Measurements from ENCODE around the gene ARHGAP24.

ARHGAP24 gene

DNA sequence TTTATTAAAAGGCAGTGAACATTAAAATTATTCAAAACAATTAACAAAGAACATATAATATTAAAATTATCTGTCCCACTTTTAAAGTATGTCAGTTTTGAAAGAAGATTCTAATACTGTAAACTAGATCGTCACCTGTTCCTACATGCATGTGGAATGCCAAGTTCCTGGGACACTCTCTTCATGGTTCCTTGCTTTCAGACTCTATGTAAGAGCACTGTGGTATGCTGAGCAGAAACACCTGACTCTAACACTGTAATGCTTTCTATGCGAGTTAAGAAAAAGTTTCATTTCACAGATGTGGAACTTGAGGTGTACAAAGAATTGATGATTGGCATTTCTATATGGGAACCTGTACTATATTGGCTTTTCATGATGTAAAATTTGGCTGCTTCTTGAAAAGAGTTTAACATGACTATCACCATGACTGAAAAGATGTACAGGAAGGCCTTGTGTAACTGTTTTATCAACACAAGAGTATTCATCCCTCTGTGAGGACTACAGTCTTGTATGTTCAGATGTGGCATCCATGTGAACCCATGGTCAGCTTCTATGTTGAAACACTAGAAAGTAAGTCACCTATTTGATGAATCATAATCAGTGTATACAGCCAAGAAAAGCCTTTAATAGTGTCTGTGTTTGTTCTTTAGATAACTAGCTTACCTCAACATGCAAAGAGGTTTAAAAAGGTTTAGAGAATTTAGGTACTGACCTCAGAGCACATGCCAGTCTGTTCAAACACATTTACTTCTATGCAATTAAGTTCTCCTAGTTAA lies 354.5 kb downstream of the ARHGAP24 start:
- Histone ChIP-seq H3K27ac (ENCODE audit: low read depth, low read length) (no peak overlapping the region), H3K23ac (ENCODE audit: low read length) (no peak overlapping the region), H2AK5ac (ENCODE audit: low read length) (no peak overlapping the region), H3K4ac (ENCODE audit: low read depth, low read length) (no peak overlapping the region), H3K79me1 (ENCODE audit: low read length) (no peaks in the 10 kb centered on the region), H3K56ac (ENCODE audit: low read length) (no peak overlapping the region), H3K4me3 (ENCODE audit: low read length) (no peak overlapping the region), H3K27me3 (ENCODE audit: insufficient read depth, low read length, poor library complexity) (no peaks in the 10 kb centered on the region), H2BK5ac (ENCODE audit: low read length) (no peak overlapping the region), H3K79me2 (ENCODE audit: control insufficient read depth, insufficient read depth, low read length) (no peaks in the 10 kb centered on the region), H3K18ac (ENCODE audit: low read length) (no peak overlapping the region), H2BK15ac (replicated peaks; ENCODE audit: low read depth) (no peak overlapping the region), H2BK120ac (ENCODE audit: low read depth, low read length) (no peak overlapping the region), H3K36me3 (ENCODE audit: control insufficient read depth, insufficient read depth, low read length) (no peaks in the 10 kb centered on the region), H3K4me1 (ENCODE audit: control insufficient read depth, low read depth, low read length) (peaks cover 8% of the 10 kb centered on the region), H4K8ac (ENCODE audit: low read depth, low read length) (no peak overlapping the region), H4K5ac (ENCODE audit: low read length) (no peak overlapping the region), H3K4me2 (ENCODE audit: low read length) (no peak overlapping the region), H3K9ac (ENCODE audit: low read length) (no peak overlapping the region)
- DNase-seq: no peak
- WGBS (ENCODE audit: extremely low coverage, insufficient coverage, low lambda C conversion rate): no CpG with 5 or more reads among the region's 2 CpGs

DNA sequence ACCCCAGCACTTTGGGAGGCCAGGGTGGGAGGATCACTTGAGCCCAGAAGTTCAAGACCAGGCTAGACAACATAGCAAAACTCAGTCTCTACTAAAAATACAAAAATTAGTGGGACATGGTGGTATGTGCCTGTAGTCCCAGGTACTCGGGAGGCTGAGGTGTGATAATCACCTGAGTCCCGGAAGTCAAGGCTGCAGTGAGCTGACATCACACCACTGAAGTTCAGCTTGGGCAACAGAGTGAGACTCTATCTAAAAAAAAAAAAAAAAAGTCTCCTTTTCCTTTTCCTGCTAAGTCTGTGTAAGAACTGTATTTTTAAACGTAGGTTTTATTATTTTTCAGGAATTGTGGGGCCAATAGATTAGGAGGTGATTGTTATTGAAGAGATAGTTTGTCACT lies 356.7 kb downstream of the ARHGAP24 start:
- Histone ChIP-seq H3K79me1 (ENCODE audit: low read length) (no peaks in the 10 kb centered on the region), H3K36me3 (ENCODE audit: control insufficient read depth, insufficient read depth, low read length) (no peaks in the 10 kb centered on the region), H3K4me3 (ENCODE audit: low read length) (no peak overlapping the region), H4K8ac (ENCODE audit: low read depth, low read length) (no peak overlapping the region), H3K56ac (ENCODE audit: low read length) (no peak overlapping the region), H2BK15ac (replicated peaks; ENCODE audit: low read depth) (no peak overlapping the region), H3K79me2 (ENCODE audit: control insufficient read depth, insufficient read depth, low read length) (no peaks in the 10 kb centered on the region), H3K27ac (ENCODE audit: low read depth, low read length) (no peak overlapping the region), H3K9ac (ENCODE audit: low read length) (no peak overlapping the region), H2BK5ac (ENCODE audit: low read length) (no peak overlapping the region), H3K4me1 (ENCODE audit: control insufficient read depth, low read depth, low read length) (peaks cover 2% of the 10 kb centered on the region), H2BK120ac (ENCODE audit: low read depth, low read length) (no peak overlapping the region), H3K18ac (ENCODE audit: low read length) (no peak overlapping the region), H3K4me2 (ENCODE audit: low read length) (no peak overlapping the region), H4K5ac (ENCODE audit: low read length) (no peak overlapping the region), H3K4ac (ENCODE audit: low read depth, low read length) (no peak overlapping the region), H3K23ac (ENCODE audit: low read length) (no peak overlapping the region), H2AK5ac (ENCODE audit: low read length) (no peak overlapping the region), H3K27me3 (ENCODE audit: insufficient read depth, low read length, poor library complexity) (no peaks in the 10 kb centered on the region)
- 100% methylated on average over 1 of the region's 3 CpGs for WGBS (ENCODE audit: extremely low coverage, insufficient coverage, low lambda C conversion rate)
- no peak for DNase-seq

DNA sequence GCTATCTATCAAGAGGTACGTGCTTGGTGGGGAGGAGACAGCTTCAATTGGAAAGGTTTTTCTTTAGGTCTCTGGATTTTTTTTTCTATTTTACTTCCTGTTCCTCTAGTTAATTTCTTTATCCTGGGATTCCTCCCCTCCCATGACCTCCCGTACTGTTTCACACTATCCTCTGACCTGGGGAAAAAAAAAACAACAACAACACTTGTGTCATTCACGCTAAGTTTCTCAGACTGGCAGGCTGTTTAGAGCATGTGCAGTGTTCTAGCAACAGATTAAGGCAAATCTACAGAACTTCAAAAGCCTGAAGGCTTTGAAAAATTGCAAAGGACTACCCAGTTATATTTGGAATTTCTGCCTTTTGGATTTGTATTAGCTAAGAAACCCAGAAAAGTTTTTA lies 358.4 kb downstream of the ARHGAP24 start:
- no peak overlapping the region for H4K8ac ChIP-seq (ENCODE audit: low read depth, low read length)
- H4K5ac ChIP-seq (ENCODE audit: low read length): no peak overlapping the region
- no peak overlapping the region for H3K27ac ChIP-seq (ENCODE audit: low read depth, low read length)
- H2BK15ac ChIP-seq (replicated peaks; ENCODE audit: low read depth): no peak overlapping the region
- no peak overlapping the region for H3K18ac ChIP-seq (ENCODE audit: low read length)
- H2BK120ac ChIP-seq (ENCODE audit: low read depth, low read length): no peak overlapping the region
- H3K79me2 ChIP-seq (ENCODE audit: control insufficient read depth, insufficient read depth, low read length): no peaks in the 10 kb centered on the region
- H3K4ac ChIP-seq (ENCODE audit: low read depth, low read length): no peak overlapping the region
- no peak overlapping the region for H3K9ac ChIP-seq (ENCODE audit: low read length)
- peaks cover 2% of the 10 kb centered on the region for H3K4me1 ChIP-seq (ENCODE audit: control insufficient read depth, low read depth, low read length)
- no peaks in the 10 kb centered on the region for H3K36me3 ChIP-seq (ENCODE audit: control insufficient read depth, insufficient read depth, low read length)
- no peak overlapping the region for H3K4me3 ChIP-seq (ENCODE audit: low read length)
- peak; percentile 16 for DNase-seq
- H3K23ac ChIP-seq (ENCODE audit: low read length): no peak overlapping the region
- H2AK5ac ChIP-seq (ENCODE audit: low read length): no peak overlapping the region
- H3K4me2 ChIP-seq (ENCODE audit: low read length): no peak overlapping the region
- H3K27me3 ChIP-seq (ENCODE audit: insufficient read depth, low read length, poor library complexity): no peaks in the 10 kb centered on the region
- WGBS (ENCODE audit: extremely low coverage, insufficient coverage, low lambda C conversion rate): no CpG with 5 or more reads among the region's 3 CpGs
- H3K79me1 ChIP-seq (ENCODE audit: low read length): no peaks in the 10 kb centered on the region
- H3K56ac ChIP-seq (ENCODE audit: low read length): no peak overlapping the region
- H2BK5ac ChIP-seq (ENCODE audit: low read length): no peak overlapping the region

DNA sequence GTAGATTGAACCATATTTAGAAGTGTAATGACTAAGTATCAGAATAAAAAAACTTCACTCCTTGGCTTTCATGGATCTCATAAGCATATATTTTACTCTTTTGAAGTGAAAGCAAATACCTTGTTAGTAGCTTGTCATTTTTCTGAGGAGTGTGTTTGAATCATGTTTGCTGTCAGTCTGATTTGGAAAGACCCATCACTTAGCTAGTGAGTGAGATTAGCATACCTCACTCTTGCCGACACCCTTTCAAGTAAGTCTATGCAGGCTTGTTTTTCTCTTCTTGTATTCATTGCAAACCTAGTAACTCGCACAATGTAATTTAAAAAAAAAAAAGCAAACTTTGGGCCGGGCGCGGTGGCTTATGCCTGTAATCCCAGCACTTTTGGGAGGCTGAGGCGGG lies 360.0 kb downstream of the ARHGAP24 start:
- Histone ChIP-seq H4K5ac (ENCODE audit: low read length) (no peak overlapping the region), H2BK15ac (replicated peaks; ENCODE audit: low read depth) (no peak overlapping the region), H2BK5ac (ENCODE audit: low read length) (no peak overlapping the region), H3K56ac (ENCODE audit: low read length) (no peak overlapping the region), H3K79me2 (ENCODE audit: control insufficient read depth, insufficient read depth, low read length) (no peaks in the 10 kb centered on the region), H3K4ac (ENCODE audit: low read depth, low read length) (no peak overlapping the region), H3K27ac (ENCODE audit: low read depth, low read length) (no peak overlapping the region), H3K4me3 (ENCODE audit: low read length) (no peak overlapping the region), H3K4me1 (ENCODE audit: control insufficient read depth, low read depth, low read length) (peaks cover 2% of the 10 kb centered on the region), H3K23ac (ENCODE audit: low read length) (no peak overlapping the region), H2BK120ac (ENCODE audit: low read depth, low read length) (peak overlapping the region; percentile 45), H3K9ac (ENCODE audit: low read length) (no peak overlapping the region), H3K4me2 (ENCODE audit: low read length) (no peak overlapping the region), H2AK5ac (ENCODE audit: low read length) (no peak overlapping the region), H3K18ac (ENCODE audit: low read length) (no peak overlapping the region), H3K79me1 (ENCODE audit: low read length) (no peaks in the 10 kb centered on the region), H3K27me3 (ENCODE audit: insufficient read depth, low read length, poor library complexity) (no peaks in the 10 kb centered on the region), H4K8ac (ENCODE audit: low read depth, low read length) (no peak overlapping the region), H3K36me3 (ENCODE audit: control insufficient read depth, insufficient read depth, low read length) (no peaks in the 10 kb centered on the region)
- no peak for DNase-seq
- WGBS (ENCODE audit: extremely low coverage, insufficient coverage, low lambda C conversion rate): no CpG with 5 or more reads among the region's 6 CpGs

DNA sequence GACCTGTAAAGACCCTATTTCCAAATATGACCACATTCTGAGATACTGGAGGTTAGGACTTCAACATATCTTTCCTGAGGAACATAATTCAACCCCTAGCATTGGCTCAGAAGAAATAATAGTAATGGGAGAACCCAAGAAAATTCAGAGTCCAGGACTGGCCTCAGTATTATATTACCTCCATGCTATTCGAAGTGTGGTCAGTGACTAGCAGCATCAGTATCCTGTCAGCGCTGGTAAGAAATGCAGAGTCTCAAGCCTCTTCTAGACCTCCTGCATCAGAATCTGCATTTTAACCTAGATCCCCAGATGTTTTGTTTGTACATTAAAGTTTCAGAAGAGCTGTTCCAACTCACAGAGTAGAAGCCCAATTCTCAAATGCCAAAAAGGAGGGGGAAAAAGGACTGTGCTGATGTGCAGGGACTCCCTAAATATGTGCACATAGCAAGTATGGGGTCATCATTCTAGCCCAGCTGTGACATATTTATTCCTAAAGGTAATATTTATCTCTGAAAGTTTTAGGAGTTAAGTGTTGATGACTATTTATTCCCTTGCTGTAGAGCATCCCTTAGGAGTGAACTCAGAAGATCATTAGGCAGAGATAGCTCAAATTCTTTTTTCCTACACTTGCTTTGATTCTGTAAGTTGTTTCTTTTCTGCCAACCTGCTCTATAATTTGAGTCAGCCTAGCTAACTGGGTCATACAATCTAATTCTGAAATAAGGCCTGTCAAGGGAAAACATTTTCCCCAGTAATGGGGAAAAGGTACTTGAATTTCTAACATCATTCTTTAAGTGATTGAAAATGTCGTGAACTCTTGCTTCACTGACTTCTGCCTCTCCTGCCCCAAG lies 361.9 kb downstream of the ARHGAP24 start:
- Histone ChIP-seq H3K56ac (ENCODE audit: low read length) (no peak overlapping the region), H3K27ac (ENCODE audit: low read depth, low read length) (no peak overlapping the region), H3K23ac (ENCODE audit: low read length) (no peak overlapping the region), H3K4ac (ENCODE audit: low read depth, low read length) (no peak overlapping the region), H4K8ac (ENCODE audit: low read depth, low read length) (no peak overlapping the region), H3K79me1 (ENCODE audit: low read length) (no peaks in the 10 kb centered on the region), H3K4me1 (ENCODE audit: control insufficient read depth, low read depth, low read length) (peaks cover 2% of the 10 kb centered on the region), H3K9ac (ENCODE audit: low read length) (no peak overlapping the region), H2AK5ac (ENCODE audit: low read length) (no peak overlapping the region), H2BK15ac (replicated peaks; ENCODE audit: low read depth) (no peak overlapping the region), H3K36me3 (ENCODE audit: control insufficient read depth, insufficient read depth, low read length) (no peaks in the 10 kb centered on the region), H2BK5ac (ENCODE audit: low read length) (no peak overlapping the region), H3K79me2 (ENCODE audit: control insufficient read depth, insufficient read depth, low read length) (no peaks in the 10 kb centered on the region), H2BK120ac (ENCODE audit: low read depth, low read length) (no peak overlapping the region), H3K4me3 (ENCODE audit: low read length) (no peak overlapping the region), H3K27me3 (ENCODE audit: insufficient read depth, low read length, poor library complexity) (no peaks in the 10 kb centered on the region), H3K18ac (ENCODE audit: low read length) (no peak overlapping the region), H4K5ac (ENCODE audit: low read length) (no peak overlapping the region), H3K4me2 (ENCODE audit: low read length) (no peak overlapping the region)
- no CpG with 5 or more reads among the region's 3 CpGs for WGBS (ENCODE audit: extremely low coverage, insufficient coverage, low lambda C conversion rate)
- no peak for DNase-seq

All from mesendoderm (in vitro differentiated cells).